IMR-90 (cell line): ENCODE results near the gene SMARCD2. TPM values are rescaled to one million over a fixed set of nuclear protein-coding genes. Genes with fewer than 3 reads are reported as not detected.

Experiments
- ATAC-seq: fragments of 200-7000 bp; cut with Tn5 transposase; 2 replicates; pipeline ENCODE4 v1.9.1; 2020; ENCODE audit warnings: low read depth, mild to moderate bottlenecking, moderate library complexity
- BruUV-seq: library from RNA; stranded (reverse); fragments of 400-500 nt; replicated peaks from 2 replicates; lab custom pipeline; 2021; lab: Mats Ljungman, UMichigan
- CTCF ChIA-PET: fragments of 300-600 bp; formaldehyde crosslinking; extraction: SDS; loops from one replicate; lab custom pipeline; 2021; ENCODE audit warnings: antibody characterized with exemption; lab: Yijun Ruan, JAX
- POLR2A ChIA-PET: fragments of 300-600 bp; sonication (Branson Sonifier 250); formaldehyde crosslinking; loops from one replicate; lab custom pipeline; 2022; ENCODE audit warnings: antibody characterized with exemption; ENCODE audit not compliant: unreplicated experiment; lab: Charles Lee
- DNase-seq: peaks from one replicate; pipeline ENCODE4 v3.0.0; 2013
- H2AFZ ChIP-seq: replicated peaks from 2 replicates; pipeline ENCODE3; 2013; ENCODE audit warnings: low read length, mild to moderate bottlenecking; ENCODE audit not compliant: poor library complexity
- H2AK5ac ChIP-seq: 2 replicates; pipeline ENCODE4 v1.6.1; 2013; ENCODE audit warnings: low read depth, low read length, inconsistent platforms
- H2AK9ac ChIP-seq: replicated peaks from 2 replicates; pipeline ENCODE3; 2013; ENCODE audit warnings: mild to moderate bottlenecking, low read depth, low read length, moderate library complexity; ENCODE audit not compliant: poor library complexity
- H2BK120ac ChIP-seq: 2 replicates; pipeline ENCODE4 v1.6.1; 2013; ENCODE audit warnings: low read depth, low read length, inconsistent platforms
- H2BK15ac ChIP-seq: 3 replicates; pipeline ENCODE4 v1.6.1; 2013; ENCODE audit warnings: low read depth, low read length, inconsistent platforms
- H2BK20ac ChIP-seq: 2 replicates; pipeline ENCODE4 v1.6.1; 2013; ENCODE audit warnings: low read depth, mild to moderate bottlenecking, inconsistent platforms, low read length, moderate library complexity
- H2BK5ac ChIP-seq: 2 replicates; pipeline ENCODE4 v1.6.1; 2013; ENCODE audit warnings: mild to moderate bottlenecking, low read depth, low read length, inconsistent platforms; ENCODE audit not compliant: poor library complexity, severe bottlenecking
- H3K14ac ChIP-seq: replicated peaks from 2 replicates; pipeline ENCODE4 v1.6.1; 2013; ENCODE audit warnings: low read depth, low read length, inconsistent platforms
- H3K18ac ChIP-seq: 2 replicates; pipeline ENCODE4 v1.6.1; 2013; ENCODE audit warnings: low read depth, low read length, control low read depth
- H3K23ac ChIP-seq: 2 replicates; pipeline ENCODE4 v1.6.1; 2013; ENCODE audit warnings: low read depth, low read length, inconsistent platforms
- H3K27ac ChIP-seq: 2 replicates; pipeline ENCODE4 v1.5.1; 2013; ENCODE audit warnings: mild to moderate bottlenecking, control low read depth, low read length; ENCODE audit not compliant: insufficient read depth
- H3K27me3 ChIP-seq: 2 replicates; pipeline ENCODE4 v1.6.1; 2013; ENCODE audit warnings: low read length; ENCODE audit not compliant: control insufficient read depth, insufficient read depth
- H3K36me3 ChIP-seq: 2 replicates; pipeline ENCODE4 v1.6.1; 2013; ENCODE audit warnings: low read length, mixed read lengths; ENCODE audit not compliant: control insufficient read depth, insufficient read depth
- H3K4ac ChIP-seq: 2 replicates; pipeline ENCODE4 v1.6.1; 2013; ENCODE audit warnings: low read depth, low read length, inconsistent platforms
- H3K4me1 ChIP-seq: 2 replicates; pipeline ENCODE4 v1.6.1; 2013; ENCODE audit warnings: low read length, mixed read lengths; ENCODE audit not compliant: control insufficient read depth, insufficient read depth
- H3K4me2 ChIP-seq: 2 replicates; pipeline ENCODE4 v1.6.1; 2013; ENCODE audit warnings: low read depth, mild to moderate bottlenecking, control low read depth, low read length, moderate library complexity
- H3K4me3 ChIP-seq: 2 replicates; pipeline ENCODE4 v1.5.1; 2013; ENCODE audit warnings: low read depth, mild to moderate bottlenecking, control low read depth, low read length, moderate library complexity; ENCODE audit not compliant: insufficient read depth
- H3K56ac ChIP-seq: 2 replicates; pipeline ENCODE4 v1.6.1; 2013; ENCODE audit warnings: low read length, inconsistent platforms; ENCODE audit not compliant: insufficient read depth; ENCODE audit errors: extremely low read depth
- H3K79me1 ChIP-seq, 2 experiments: 2 replicates each; pipeline ENCODE4 v1.6.1; 2013; ENCODE audit warnings: low read length in 2 of 2, inconsistent platforms in 1 of 2, low read depth in 1 of 2
- H3K9ac ChIP-seq: 2 replicates; pipeline ENCODE4 v1.6.1; 2013; ENCODE audit warnings: low read depth, low read length, control low read depth
- H3K9me1 ChIP-seq: 2 replicates; pipeline ENCODE4 v1.6.1; 2013; ENCODE audit warnings: low read length, inconsistent platforms; ENCODE audit not compliant: insufficient read depth
- H3K9me3 ChIP-seq: 2 replicates; pipeline ENCODE4 v1.6.1; 2013; ENCODE audit warnings: low read length; ENCODE audit not compliant: control insufficient read depth, insufficient read depth
- H4K20me1 ChIP-seq: 2 replicates; pipeline ENCODE4 v1.6.1; 2013; ENCODE audit warnings: low read length, inconsistent platforms; ENCODE audit not compliant: insufficient read depth
- H4K5ac ChIP-seq: 2 replicates; pipeline ENCODE4 v1.6.1; 2013; ENCODE audit warnings: mild to moderate bottlenecking, low read depth, low read length, control low read depth
- H4K8ac ChIP-seq, 2 experiments: 2 replicates each; pipeline ENCODE4 v1.6.1; 2013; ENCODE audit warnings: low read depth in 2 of 2, low read length in 2 of 2, control low read depth in 1 of 2, inconsistent platforms in 1 of 2
- H4K91ac ChIP-seq: 2 replicates; pipeline ENCODE4 v1.6.1; 2013; ENCODE audit warnings: low read depth, low read length, inconsistent platforms; ENCODE audit not compliant: insufficient read depth
- BHLHE40 ChIP-seq: fragments of 150-350 bp; IDR thresholded peaks from 2 replicates; pipeline ENCODE4 v1.6.1; 2016; ENCODE audit warnings: mild to moderate bottlenecking, low read depth, low read length
- CHD1 ChIP-seq: IDR thresholded peaks from 2 replicates; pipeline ENCODE4 v1.6.1; 2012; ENCODE audit warnings: low read depth, low read length, improper control_type of control experiment
- MAFK ChIP-seq: IDR thresholded peaks from 2 replicates; pipeline ENCODE4 v1.6.1; 2012; ENCODE audit warnings: low read depth, low read length, improper control_type of control experiment
- NFE2L2 ChIP-seq: fragments of 150-350 bp; IDR thresholded peaks from 2 replicates; pipeline ENCODE4 v1.6.1; 2016; ENCODE audit warnings: low read depth, mild to moderate bottlenecking, low read length
- SMC3 ChIP-seq: fragments of 150-350 bp; IDR thresholded peaks from 2 replicates; pipeline ENCODE4 v1.6.1; 2016; ENCODE audit warnings: low read depth, mild to moderate bottlenecking, antibody characterized with exemption, low read length, moderate library complexity
- WGBS, 2 experiments: methylation state at CpG; one replicate each; pipeline versions ENCODE4 v1.1.5 to v1.1.7; 2013; ENCODE audit warnings: missing lambda C conversion rate in 2 of 2; ENCODE audit not compliant: insufficient read length in 1 of 2; ENCODE audit errors: extremely low coverage in 2 of 2; 5-methylcytosine and 5-hydroxymethylcytosine counted together
- dilution Hi-C: fragments of 300-500 bp; cut with HindIII; formaldehyde crosslinking; loops from one replicate; pipeline ENCODE4 v1.14.3; 2018; ENCODE audit warnings: low sequenced_read_pairs; ENCODE audit not compliant: unreplicated experiment
- in situ Hi-C: fragments of 300-500 bp; cut with MboI; formaldehyde crosslinking; loops from 3 replicates; pipeline ENCODE4 v1.14.3; 2019; ENCODE audit warnings: low sequenced_read_pairs, inconsistent platforms, mixed read lengths
- intact Hi-C: fragments of 100-400 bp; cut with micrococcal nuclease; formaldehyde crosslinking; loops from 2 replicates; pipeline ENCODE4 v1.10.0; 2022
- polyA plus RNA-seq, 3 experiments: library from polyadenylated mRNA; depleted of rRNA; stranded (reverse); fragments of >200 nt; gene quantifications; 2 replicates each; pipeline ENCODE4 v1.2.3, GENCODE V29; 2012; ENCODE audit warnings: low replicate concordance in 1 of 3
- total RNA-seq: library from RNA; depleted of rRNA; stranded (reverse); fragments of >200 nt; gene quantifications from 2 replicates; pipeline ENCODE4 v1.2.3, GENCODE V29; 2012

SMARCD2 gene
- total and polyA plus RNA-seq, 2 of the 4 experiments (the other 2 are of a cell fraction): 56.9 to 91.2 TPM

- in situ Hi-C loops (no loop called here), dilution Hi-C loops (no loop called here), intact Hi-C loops (no loop called here)
- Histone ChIP-seq H2AK5ac (peak overlapping the region; percentile 75), H3K9me1 (peaks cover 15% of the 10 kb centered on the region), H3K79me1 (peaks cover 35 to 60% of the 10 kb centered on the region in 2 experiments), H3K4ac (peak overlapping the region; percentile 64), H2AK9ac (no peak overlapping the region), H3K36me3 (peaks cover 81% of the 10 kb centered on the region), H2BK120ac (peak overlapping the region; percentile 38; the same call in 1 of the 2 replicates), H3K9me3 (no peaks in the 10 kb centered on the region), H3K56ac (no peak overlapping the region), H3K4me3 (no peak overlapping the region), H3K4me2 (peak overlapping the region; percentile 42; the same call in 1 of the 2 replicates), H4K8ac (peak overlapping the region in 1 of 2 experiments; percentile 61; a peak in 2 of 4 replicates), H3K9ac (peak overlapping the region; percentile 68), H2AFZ (no peak overlapping the region), H4K91ac (no peak overlapping the region), H3K14ac (peak overlapping the region; percentile 72), H4K20me1 (peaks cover 26% of the 10 kb centered on the region), H3K4me1 (peaks cover 20% of the 10 kb centered on the region), H4K5ac (peak overlapping the region; percentile 52; the same call in 1 of the 2 replicates), H3K27me3 (no peaks in the 10 kb centered on the region), H2BK20ac (peak overlapping the region; percentile 22; the same call in 1 of the 2 replicates), H3K18ac (peak overlapping the region; percentile 83; the same call in 1 of the 2 replicates), H2BK5ac (peak overlapping the region; percentile 87), H2BK15ac (no peak overlapping the region), H3K27ac (peak overlapping the region; percentile 62; the same call in 1 of the 2 replicates), H3K23ac (peak overlapping the region; percentile 57)
- ChIA-PET POLR2A (interaction anchor here (0.6 kb wide), 1 partner anchor 18 kb away, joined by 3 read pairs; no protein-coding TSS in a partner anchor), CTCF (interaction anchor here (1.4 kb wide), 1 partner anchor 17 kb away, joined by 5 read pairs; no protein-coding TSS in a partner anchor)
- WGBS, 2 experiments: 100% methylated on average over 1 of the region's 2 CpGs; no CpG with 5 or more reads in 1 of the 2 experiments
- no TSS peak for BruUV-seq
- TF ChIP-seq MAFK (peak; percentile 30; the same call in 1 of the 2 replicates), SMC3 (no peak), NFE2L2 (no peak), BHLHE40 (no peak), CHD1 (no peak)
- ATAC-seq (no peak; the same call in 1 of the 2 replicates), DNase-seq (no peak)
These were observed 26.4 kb downstream of the SMARCD2 start for GRCh38 chr17:63816123-63816522.
